Astrocyte (in vitro differentiated cells and primary cell): ENCODE measurements around the gene MTX3. TPM values are rescaled to one million over a fixed set of nuclear protein-coding genes. Genes with fewer than 3 reads are reported as not detected.

Experiments
- DNase-seq: peaks from one replicate; pipeline ENCODE4 v3.0.0-alpha.2; 2010; ENCODE audit warnings: low read depth
- FAIRE-seq: peaks from 2 replicates; lab custom pipeline; 2011; peaks lifted over from hg19 to GRCh38; lab: Jason Lieb, UNC
- H2AFZ ChIP-seq: 2 replicates; pipeline ENCODE4 v1.6.0; 2012; ENCODE audit warnings: low read depth, low read length, inconsistent platforms
- H3K27ac ChIP-seq: 2 replicates; pipeline ENCODE4 v1.5.1; 2011; ENCODE audit warnings: low read depth, low read length, inconsistent platforms
- H3K27me3 ChIP-seq: 2 replicates; pipeline ENCODE4 v1.6.0; 2011; ENCODE audit warnings: low read length, inconsistent platforms; ENCODE audit not compliant: insufficient read depth
- H3K36me3 ChIP-seq: 2 replicates; pipeline ENCODE4 v1.5.1; 2011; ENCODE audit warnings: low read length, inconsistent platforms; ENCODE audit not compliant: insufficient read depth
- H3K4me1 ChIP-seq: 2 replicates; pipeline ENCODE4 v1.5.1; 2011; ENCODE audit warnings: low read length, inconsistent platforms; ENCODE audit not compliant: insufficient read depth
- H3K4me2 ChIP-seq: 2 replicates; pipeline ENCODE4 v1.6.0; 2012; ENCODE audit warnings: low read length, inconsistent platforms
- H3K4me3 ChIP-seq: 2 replicates; pipeline ENCODE4 v1.5.1; 2011; ENCODE audit warnings: low read depth, mild to moderate bottlenecking, low read length, inconsistent platforms; ENCODE audit not compliant: insufficient read depth
- H3K79me2 ChIP-seq: 2 replicates; pipeline ENCODE4 v1.6.0; 2012; ENCODE audit warnings: mild to moderate bottlenecking, low read length, inconsistent platforms; ENCODE audit not compliant: insufficient read depth
- H3K9ac ChIP-seq: 2 replicates; pipeline ENCODE4 v1.6.0; 2012; ENCODE audit warnings: mild to moderate bottlenecking, low read length, inconsistent platforms
- H3K9me3 ChIP-seq: 2 replicates; pipeline ENCODE4 v1.5.1; 2012; ENCODE audit warnings: low read depth, mild to moderate bottlenecking, low read length, inconsistent platforms; ENCODE audit not compliant: insufficient read depth
- H4K20me1 ChIP-seq: 2 replicates; pipeline ENCODE4 v1.6.0; 2012; ENCODE audit warnings: low read length, inconsistent platforms; ENCODE audit not compliant: insufficient read depth
- H3K27ac Mint-ChIP-seq: one replicate; pipeline ENCODE4 v1.8.0; 2021; ENCODE audit warnings: mild to moderate bottlenecking, mixed read lengths; ENCODE audit not compliant: unreplicated experiment
- H3K27me3 Mint-ChIP-seq: one replicate; pipeline ENCODE4 v1.8.0; 2021; ENCODE audit warnings: low read depth, mixed read lengths; ENCODE audit not compliant: unreplicated experiment
- H3K36me3 Mint-ChIP-seq: one replicate; pipeline ENCODE4 v1.8.0; 2021; ENCODE audit warnings: low read depth, mixed read lengths; ENCODE audit not compliant: unreplicated experiment
- H3K4me1 Mint-ChIP-seq: one replicate; pipeline ENCODE4 v1.8.0; 2021; ENCODE audit warnings: low read depth, mixed read lengths; ENCODE audit not compliant: unreplicated experiment
- H3K4me3 Mint-ChIP-seq: one replicate; pipeline ENCODE4 v1.8.0; 2021; ENCODE audit warnings: mild to moderate bottlenecking, moderate library complexity, mixed read lengths; ENCODE audit not compliant: unreplicated experiment
- H3K9me3 Mint-ChIP-seq: one replicate; pipeline ENCODE4 v1.8.0; 2021; ENCODE audit warnings: mild to moderate bottlenecking, mixed read lengths; ENCODE audit not compliant: unreplicated experiment
- CTCF ChIP-seq: IDR thresholded peaks from 2 replicates; pipeline ENCODE4 v1.5.1; 2011; ENCODE audit warnings: low read depth, mild to moderate bottlenecking, inconsistent platforms, low read length, moderate library complexity; ENCODE audit not compliant: insufficient read depth
- EZH2 ChIP-seq: IDR thresholded peaks from 2 replicates; pipeline ENCODE4 v1.6.1; 2012; ENCODE audit warnings: mild to moderate bottlenecking, low read length, inconsistent platforms; ENCODE audit not compliant: insufficient read depth
- total RNA-seq: library from RNA; stranded (reverse); gene quantifications from 2 replicates; pipeline ENCODE4 v1.2.1, GENCODE V29; 2021

The MTX3 gene
- total RNA-seq, 1 donor from 2014 or later: 14.0 TPM

GRCh38 chr5:80034962-80035821 is 44.1 kb upstream of the MTX3 start, which contains the start of gene THBS4:
THBS4 (plus strand) TSS chr5:80035348; CDS start chr5:80035538, 190 bp downstream.
- Mint-ChIP-seq H3K27ac (no peak within 1 kb of the TSS), H3K4me1 (no peaks in the 10 kb centered on the region), H3K9me3 (no peaks in the 10 kb centered on the region), H3K27me3 (peaks cover 49% of the 10 kb centered on the region), H3K36me3 (no peaks in the 10 kb centered on the region), H3K4me3 (peak within 1 kb of the TSS; percentile 75)
- FAIRE-seq: no peak
- TF ChIP-seq EZH2 (peak; percentile 85), CTCF (no peak)
- H3K79me2 ChIP-seq: no peaks in the 10 kb centered on the region
- no peaks in the 10 kb centered on the region for H3K4me1 ChIP-seq
- H3K9ac ChIP-seq: no peak within 1 kb of the TSS
- H3K4me2 ChIP-seq: peak within 1 kb of the TSS; percentile 76
- no peak within 1 kb of the TSS for H3K4me3 ChIP-seq
- H3K27ac ChIP-seq: no peak within 1 kb of the TSS
- H4K20me1 ChIP-seq: no peaks in the 10 kb centered on the region
- peak within 1 kb of the TSS; percentile 68 for H2AFZ ChIP-seq
- H3K36me3 ChIP-seq: no peaks in the 10 kb centered on the region
- no peak for DNase-seq
- H3K9me3 ChIP-seq: no peaks in the 10 kb centered on the region
- peaks cover 42% of the 10 kb centered on the region for H3K27me3 ChIP-seq

GRCh38 chr5:80034559-80034958 is 43.5 kb upstream of the MTX3 start:
- TF ChIP-seq CTCF (no peak), EZH2 (no peak)
- no peaks in the 10 kb centered on the region for H3K36me3 ChIP-seq
- H3K9ac ChIP-seq: no peak overlapping the region
- H3K9me3 ChIP-seq: no peaks in the 10 kb centered on the region
- no peaks in the 10 kb centered on the region for H3K79me2 ChIP-seq
- DNase-seq (no peak), FAIRE-seq (no peak)
- Mint-ChIP-seq H3K27ac (no peak overlapping the region), H3K36me3 (no peaks in the 10 kb centered on the region), H3K27me3 (peaks cover 45% of the 10 kb centered on the region), H3K9me3 (no peaks in the 10 kb centered on the region), H3K4me3 (peak overlapping the region; percentile 62), H3K4me1 (no peaks in the 10 kb centered on the region)
- no peak overlapping the region for H3K4me3 ChIP-seq
- peak overlapping the region; percentile 76 for H3K4me2 ChIP-seq
- H4K20me1 ChIP-seq: no peaks in the 10 kb centered on the region
- H3K27ac ChIP-seq: no peak overlapping the region
- no peaks in the 10 kb centered on the region for H3K4me1 ChIP-seq
- H3K27me3 ChIP-seq: peaks cover 42% of the 10 kb centered on the region
- H2AFZ ChIP-seq: peak overlapping the region; percentile 68

GRCh38 chr5:80033513-80033912 is 42.5 kb upstream of the MTX3 start:
- no peaks in the 10 kb centered on the region for H3K4me1 ChIP-seq
- Mint-ChIP-seq H3K36me3 (no peaks in the 10 kb centered on the region), H3K4me1 (no peaks in the 10 kb centered on the region), H3K9me3 (no peaks in the 10 kb centered on the region), H3K4me3 (no peak overlapping the region), H3K27ac (no peak overlapping the region), H3K27me3 (peaks cover 45% of the 10 kb centered on the region)
- FAIRE-seq (no peak), DNase-seq (no peak)
- TF ChIP-seq CTCF (no peak), EZH2 (no peak)
- H2AFZ ChIP-seq: no peak overlapping the region
- H3K79me2 ChIP-seq: no peaks in the 10 kb centered on the region
- H3K36me3 ChIP-seq: no peaks in the 10 kb centered on the region
- H3K27me3 ChIP-seq: peaks cover 42% of the 10 kb centered on the region
- H3K27ac ChIP-seq: no peak overlapping the region
- no peaks in the 10 kb centered on the region for H3K9me3 ChIP-seq
- H3K4me2 ChIP-seq: no peak overlapping the region
- no peaks in the 10 kb centered on the region for H4K20me1 ChIP-seq
- no peak overlapping the region for H3K4me3 ChIP-seq
- no peak overlapping the region for H3K9ac ChIP-seq
